H1 (cell line): ENCODE data around the gene ADAM19. TPM values are rescaled to one million over a fixed set of nuclear protein-coding genes. Genes with fewer than 3 reads are reported as not detected.

Experiments
- BCL11A ChIP-seq, 2 experiments: IDR thresholded peaks; one replicate each; pipeline ENCODE4 v1.6.1; 2011; ENCODE audit warnings: low read depth in 2 of 2, low read length in 2 of 2, mild to moderate bottlenecking in 2 of 2
- CBX8 ChIP-seq: fragments of 300-800, 300-1000 bp; sonication (generic); IDR thresholded peaks from 2 replicates; pipeline ENCODE4 v1.7.1; 2016; ENCODE audit warnings: low read depth, low read length, borderline replicate concordance
- FOSL1 ChIP-seq: IDR thresholded peaks from 2 replicates; pipeline ENCODE4 v1.6.1; 2011; ENCODE audit warnings: mild to moderate bottlenecking, low read depth, low read length, moderate library complexity; ENCODE audit not compliant: insufficient read depth
- MAX ChIP-seq: IDR thresholded peaks from 2 replicates; pipeline ENCODE4 v1.6.1; 2012; ENCODE audit warnings: inconsistent platforms
- POU5F1 ChIP-seq: IDR thresholded peaks from 2 replicates; pipeline ENCODE4 v1.6.1; 2011; ENCODE audit warnings: low read depth, mild to moderate bottlenecking, low read length, moderate library complexity
- SP2 ChIP-seq: IDR thresholded peaks from 2 replicates; pipeline ENCODE4 v1.6.1; 2012; ENCODE audit warnings: mild to moderate bottlenecking, low read length, inconsistent platforms
- SUZ12 ChIP-seq: fragments of 200-600 bp; sonication (generic); IDR thresholded peaks from 2 replicates; pipeline ENCODE4 v1.6.1; 2012; ENCODE audit warnings: mild to moderate bottlenecking, inconsistent platforms, low read length, moderate library complexity, mixed read lengths
- polyA plus RNA-seq, 7 experiments: library from polyadenylated mRNA; depleted of rRNA in 3 of 7; stranded (reverse) in 5 of 7; unstranded in 2 of 7; fragments of >200 nt in 5 of 7; fragments of 200-250 nt in 2 of 7; gene quantifications; 1 replicate in 5 of 7; 2 replicates in 1 of 7; 4 replicates in 1 of 7; pipeline versions ENCODE4 v1.2.1 to v1.2.3, GENCODE V29; 2011 to 2013; ENCODE audit warnings: missing spikeins in 2 of 7, mixed read lengths in 2 of 7
- total RNA-seq: library from RNA; stranded (reverse); fragmentation: NEBNext Ultra II Directional; extraction: Animal tissue kit (Norgen Biotek cat#: 25700); gene quantifications from 2 replicates; pipeline ENCODE4 v1.2.1, GENCODE V29; 2021
- TF ChIP-seq, protein P1 (sequence below): fragments of 300-600 bp; sonication (generic); IDR thresholded peaks from 2 replicates; pipeline ENCODE4 v1.7.1; 2012; ENCODE audit warnings: low read length, moderate library complexity, mild to moderate bottlenecking, inconsistent platforms; ENCODE audit not compliant: insufficient replicate concordance
- TF ChIP-seq, protein P2 (sequence below): IDR thresholded peaks from 2 replicates; pipeline ENCODE4 v1.6.1; 2011; ENCODE audit warnings: low read depth, mild to moderate bottlenecking, low read length; ENCODE audit not compliant: insufficient read depth

ADAM19 gene
- total and polyA plus RNA-seq, 2 of the 8 experiments (the other 6 are each of a cell fraction or from before 2014, with no cell fraction given), result 6.5 to 22.7 TPM

DNA sequence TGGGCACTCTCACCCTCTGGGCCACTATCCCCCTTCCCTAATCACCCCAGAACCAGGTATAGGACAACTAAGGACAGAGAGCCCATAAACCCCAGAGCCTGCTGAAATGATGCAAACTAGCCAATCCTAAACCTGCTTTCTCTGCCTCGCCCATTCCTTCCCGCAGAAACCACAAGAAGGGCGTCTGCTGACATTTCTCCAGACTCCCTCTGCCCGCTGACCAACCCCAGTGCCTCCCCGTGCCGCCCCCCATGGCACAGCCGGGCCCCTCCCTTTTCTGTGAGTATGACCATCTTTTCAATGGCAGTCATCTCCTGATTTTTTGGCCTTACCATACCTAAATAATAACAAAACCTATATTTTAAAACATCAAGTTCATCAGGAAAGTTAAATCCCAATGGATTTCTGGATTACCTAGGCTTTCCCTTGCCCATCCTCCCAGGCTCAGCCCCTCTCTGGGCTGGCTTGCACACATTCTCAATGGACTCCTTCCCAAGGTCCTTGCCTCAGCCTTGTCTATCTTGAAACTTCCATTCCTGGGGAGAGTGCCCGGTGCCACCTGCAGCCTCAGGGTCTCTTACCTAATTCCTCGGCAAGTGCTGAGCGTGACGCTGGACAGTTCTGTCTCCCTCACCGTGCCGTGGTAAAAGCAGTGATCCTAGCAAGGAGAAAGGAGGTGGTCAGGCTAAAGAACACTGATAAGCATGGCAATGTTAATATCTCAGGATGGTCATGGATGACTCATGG, 45.2 kb downstream of the ADAM19 start (continued):
- TF ChIP-seq, protein P1, sequence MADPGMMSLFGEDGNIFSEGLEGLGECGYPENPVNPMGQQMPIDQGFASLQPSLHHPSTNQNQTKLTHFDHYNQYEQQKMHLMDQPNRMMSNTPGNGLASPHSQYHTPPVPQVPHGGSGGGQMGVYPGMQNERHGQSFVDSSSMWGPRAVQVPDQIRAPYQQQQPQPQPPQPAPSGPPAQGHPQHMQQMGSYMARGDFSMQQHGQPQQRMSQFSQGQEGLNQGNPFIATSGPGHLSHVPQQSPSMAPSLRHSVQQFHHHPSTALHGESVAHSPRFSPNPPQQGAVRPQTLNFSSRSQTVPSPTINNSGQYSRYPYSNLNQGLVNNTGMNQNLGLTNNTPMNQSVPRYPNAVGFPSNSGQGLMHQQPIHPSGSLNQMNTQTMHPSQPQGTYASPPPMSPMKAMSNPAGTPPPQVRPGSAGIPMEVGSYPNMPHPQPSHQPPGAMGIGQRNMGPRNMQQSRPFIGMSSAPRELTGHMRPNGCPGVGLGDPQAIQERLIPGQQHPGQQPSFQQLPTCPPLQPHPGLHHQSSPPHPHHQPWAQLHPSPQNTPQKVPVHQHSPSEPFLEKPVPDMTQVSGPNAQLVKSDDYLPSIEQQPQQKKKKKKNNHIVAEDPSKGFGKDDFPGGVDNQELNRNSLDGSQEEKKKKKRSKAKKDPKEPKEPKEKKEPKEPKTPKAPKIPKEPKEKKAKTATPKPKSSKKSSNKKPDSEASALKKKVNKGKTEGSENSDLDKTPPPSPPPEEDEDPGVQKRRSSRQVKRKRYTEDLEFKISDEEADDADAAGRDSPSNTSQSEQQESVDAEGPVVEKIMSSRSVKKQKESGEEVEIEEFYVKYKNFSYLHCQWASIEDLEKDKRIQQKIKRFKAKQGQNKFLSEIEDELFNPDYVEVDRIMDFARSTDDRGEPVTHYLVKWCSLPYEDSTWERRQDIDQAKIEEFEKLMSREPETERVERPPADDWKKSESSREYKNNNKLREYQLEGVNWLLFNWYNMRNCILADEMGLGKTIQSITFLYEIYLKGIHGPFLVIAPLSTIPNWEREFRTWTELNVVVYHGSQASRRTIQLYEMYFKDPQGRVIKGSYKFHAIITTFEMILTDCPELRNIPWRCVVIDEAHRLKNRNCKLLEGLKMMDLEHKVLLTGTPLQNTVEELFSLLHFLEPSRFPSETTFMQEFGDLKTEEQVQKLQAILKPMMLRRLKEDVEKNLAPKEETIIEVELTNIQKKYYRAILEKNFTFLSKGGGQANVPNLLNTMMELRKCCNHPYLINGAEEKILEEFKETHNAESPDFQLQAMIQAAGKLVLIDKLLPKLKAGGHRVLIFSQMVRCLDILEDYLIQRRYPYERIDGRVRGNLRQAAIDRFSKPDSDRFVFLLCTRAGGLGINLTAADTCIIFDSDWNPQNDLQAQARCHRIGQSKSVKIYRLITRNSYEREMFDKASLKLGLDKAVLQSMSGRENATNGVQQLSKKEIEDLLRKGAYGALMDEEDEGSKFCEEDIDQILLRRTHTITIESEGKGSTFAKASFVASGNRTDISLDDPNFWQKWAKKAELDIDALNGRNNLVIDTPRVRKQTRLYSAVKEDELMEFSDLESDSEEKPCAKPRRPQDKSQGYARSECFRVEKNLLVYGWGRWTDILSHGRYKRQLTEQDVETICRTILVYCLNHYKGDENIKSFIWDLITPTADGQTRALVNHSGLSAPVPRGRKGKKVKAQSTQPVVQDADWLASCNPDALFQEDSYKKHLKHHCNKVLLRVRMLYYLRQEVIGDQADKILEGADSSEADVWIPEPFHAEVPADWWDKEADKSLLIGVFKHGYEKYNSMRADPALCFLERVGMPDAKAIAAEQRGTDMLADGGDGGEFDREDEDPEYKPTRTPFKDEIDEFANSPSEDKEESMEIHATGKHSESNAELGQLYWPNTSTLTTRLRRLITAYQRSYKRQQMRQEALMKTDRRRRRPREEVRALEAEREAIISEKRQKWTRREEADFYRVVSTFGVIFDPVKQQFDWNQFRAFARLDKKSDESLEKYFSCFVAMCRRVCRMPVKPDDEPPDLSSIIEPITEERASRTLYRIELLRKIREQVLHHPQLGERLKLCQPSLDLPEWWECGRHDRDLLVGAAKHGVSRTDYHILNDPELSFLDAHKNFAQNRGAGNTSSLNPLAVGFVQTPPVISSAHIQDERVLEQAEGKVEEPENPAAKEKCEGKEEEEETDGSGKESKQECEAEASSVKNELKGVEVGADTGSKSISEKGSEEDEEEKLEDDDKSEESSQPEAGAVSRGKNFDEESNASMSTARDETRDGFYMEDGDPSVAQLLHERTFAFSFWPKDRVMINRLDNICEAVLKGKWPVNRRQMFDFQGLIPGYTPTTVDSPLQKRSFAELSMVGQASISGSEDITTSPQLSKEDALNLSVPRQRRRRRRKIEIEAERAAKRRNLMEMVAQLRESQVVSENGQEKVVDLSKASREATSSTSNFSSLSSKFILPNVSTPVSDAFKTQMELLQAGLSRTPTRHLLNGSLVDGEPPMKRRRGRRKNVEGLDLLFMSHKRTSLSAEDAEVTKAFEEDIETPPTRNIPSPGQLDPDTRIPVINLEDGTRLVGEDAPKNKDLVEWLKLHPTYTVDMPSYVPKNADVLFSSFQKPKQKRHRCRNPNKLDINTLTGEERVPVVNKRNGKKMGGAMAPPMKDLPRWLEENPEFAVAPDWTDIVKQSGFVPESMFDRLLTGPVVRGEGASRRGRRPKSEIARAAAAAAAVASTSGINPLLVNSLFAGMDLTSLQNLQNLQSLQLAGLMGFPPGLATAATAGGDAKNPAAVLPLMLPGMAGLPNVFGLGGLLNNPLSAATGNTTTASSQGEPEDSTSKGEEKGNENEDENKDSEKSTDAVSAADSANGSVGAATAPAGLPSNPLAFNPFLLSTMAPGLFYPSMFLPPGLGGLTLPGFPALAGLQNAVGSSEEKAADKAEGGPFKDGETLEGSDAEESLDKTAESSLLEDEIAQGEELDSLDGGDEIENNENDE, result no peak
- TF ChIP-seq MAX (no peak), CBX8 (no peak), BCL11A (IDR thresholded peaks at IDR 0.05; ENCODE audit: low read depth in 2 of 2, low read length in 2 of 2) (no peak), SP2 (no peak), SUZ12 (no peak), POU5F1 (no peak), FOSL1 (no peak)
- TF ChIP-seq, protein P2, sequence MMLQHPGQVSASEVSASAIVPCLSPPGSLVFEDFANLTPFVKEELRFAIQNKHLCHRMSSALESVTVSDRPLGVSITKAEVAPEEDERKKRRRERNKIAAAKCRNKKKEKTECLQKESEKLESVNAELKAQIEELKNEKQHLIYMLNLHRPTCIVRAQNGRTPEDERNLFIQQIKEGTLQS, result no peak
